Renal cortical epithelial cell (primary cell): ENCODE results near the gene CTXN1. TPM values are rescaled to one million over a fixed set of nuclear protein-coding genes. Genes with fewer than 3 reads are reported as not detected.
"Not testable (repeated sequence)": the region's sequence is repeated elsewhere in the genome, so short reads cannot be mapped to it uniquely, and the experiment has no call there.

Source experiments
- DNase-seq: peaks from one replicate; pipeline ENCODE4 v3.0.0-alpha.2; 2011; ENCODE audit warnings: low read depth
- total RNA-seq: library from RNA; depleted of rRNA; stranded (reverse); fragments of >200 nt; gene quantifications from 2 replicates; pipeline ENCODE4 v1.2.3, GENCODE V29; 2014

CTXN1 gene
- total RNA-seq, 1 donor from 2014 or later = 41.4 TPM

- no peak for DNase-seq
Observed at GRCh38 chr19:7947939-7948338, 22.0 kb upstream of the CTXN1 start.

DNA sequence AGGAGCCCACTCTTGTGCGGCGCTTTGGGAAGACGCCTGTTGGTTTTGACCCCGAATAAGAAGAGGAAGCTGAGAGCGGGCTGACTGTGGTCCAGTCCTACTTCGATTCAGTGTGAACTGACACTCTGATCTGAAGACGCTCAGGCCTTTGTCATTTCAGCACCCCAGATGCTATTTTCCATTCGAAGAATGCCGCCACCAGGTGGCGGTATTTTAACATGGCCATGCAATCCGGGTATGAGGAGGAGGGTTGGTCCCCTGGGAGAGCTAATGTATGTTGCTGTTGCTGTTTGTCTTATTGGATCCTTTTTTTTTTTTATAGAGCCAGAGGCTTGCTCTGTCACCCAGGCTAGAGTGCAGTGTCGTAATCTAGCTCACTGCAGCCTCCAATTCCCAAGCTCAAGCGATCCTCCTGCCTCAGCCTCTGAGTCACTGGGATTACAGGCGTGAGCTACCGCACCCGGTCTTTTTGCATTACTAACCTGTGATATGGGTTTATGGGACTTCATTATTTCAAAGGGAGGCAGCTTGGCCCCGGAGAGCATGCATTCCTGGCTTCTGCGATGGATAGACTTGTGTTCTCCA is 18.3 kb upstream of the CTXN1 start:
- peak; percentile 82 for DNase-seq

GRCh38 chr19:7943444-7944176 is 17.7 kb upstream of the CTXN1 start, which contains the start of gene TIMM44:
TIMM44 (minus strand) TSS chr19:7943666; CDS start chr19:7943651, 15 bp downstream.
- DNase-seq = peak; percentile 98

GRCh38 chr19:7942981-7943443 is 17.1 kb upstream of the CTXN1 start:
- no peak for DNase-seq

- DNase-seq = no peak
Observed at GRCh38 chr19:7941895-7942596, 16.1 kb upstream of the CTXN1 start.

- no peak for DNase-seq
Observed at GRCh38 chr19:7940841-7941240, 14.9 kb upstream of the CTXN1 start.

DNA sequence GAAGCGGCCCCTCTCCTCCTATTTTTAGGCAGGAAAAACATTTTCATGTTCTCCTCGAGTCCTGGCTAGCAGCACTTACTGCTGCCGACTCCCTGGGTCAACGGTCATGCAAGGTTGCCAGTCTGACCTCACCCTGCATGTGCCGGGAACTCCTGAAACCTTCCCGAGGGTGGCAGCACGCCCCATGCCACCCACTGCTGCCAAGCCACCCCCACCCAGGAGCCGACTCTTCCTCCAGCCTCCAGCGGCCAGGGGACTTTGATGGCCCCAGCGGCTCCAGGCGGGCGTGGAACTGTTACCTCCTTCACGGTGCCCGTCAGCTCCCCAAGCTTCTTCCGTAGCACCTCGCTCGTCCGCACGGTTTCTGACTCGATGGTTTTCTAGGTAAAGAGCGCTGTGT is 8.8 kb upstream of the CTXN1 start:
- no peak for DNase-seq

GRCh38 chr19:7933828-7934725 is 8.1 kb upstream of the CTXN1 start:
- no peak for DNase-seq

DNA sequence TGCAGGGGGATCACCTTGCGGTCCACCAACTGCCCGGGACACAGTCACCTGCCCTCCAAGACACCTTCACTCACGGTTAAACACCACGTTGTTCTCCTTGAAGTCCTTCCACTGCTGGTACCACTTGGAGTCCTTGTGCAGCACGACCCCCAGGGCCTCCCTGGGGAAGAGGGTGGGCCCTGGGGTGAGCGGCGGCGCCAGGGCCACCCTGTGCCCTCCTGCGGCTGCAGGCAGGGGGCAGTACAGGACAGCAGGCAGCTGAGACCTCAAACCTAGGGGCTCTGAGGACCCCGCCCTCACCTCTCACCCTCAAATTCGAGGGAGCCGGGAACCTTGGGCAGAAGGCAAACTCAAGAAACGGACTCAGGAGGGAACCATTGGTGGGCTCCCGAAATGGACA is 7.5 kb upstream of the CTXN1 start:
- DNase-seq = no peak

DNA sequence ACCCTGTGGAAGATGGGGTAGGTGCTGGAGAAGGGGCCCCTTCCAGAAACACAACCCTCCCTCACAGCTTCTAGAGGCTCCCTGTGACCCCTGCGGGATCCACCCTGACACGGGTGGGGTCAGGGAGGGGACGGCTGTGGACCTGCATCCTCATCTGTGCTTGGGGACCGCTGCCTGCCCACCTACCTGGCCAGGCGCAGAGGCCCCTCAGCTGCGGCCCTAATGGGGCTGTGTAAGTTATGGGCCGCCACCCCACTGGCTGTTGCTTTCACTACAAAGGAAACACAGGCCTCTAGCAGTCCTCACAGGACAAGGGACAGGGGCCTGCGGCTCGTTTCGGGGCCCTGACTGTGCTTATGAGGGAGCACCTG is 7.0 kb upstream of the CTXN1 start:
- no peak for DNase-seq

GRCh38 chr19:7932276-7932929 is 6.5 kb upstream of the CTXN1 start:
- no peak for DNase-seq

DNA sequence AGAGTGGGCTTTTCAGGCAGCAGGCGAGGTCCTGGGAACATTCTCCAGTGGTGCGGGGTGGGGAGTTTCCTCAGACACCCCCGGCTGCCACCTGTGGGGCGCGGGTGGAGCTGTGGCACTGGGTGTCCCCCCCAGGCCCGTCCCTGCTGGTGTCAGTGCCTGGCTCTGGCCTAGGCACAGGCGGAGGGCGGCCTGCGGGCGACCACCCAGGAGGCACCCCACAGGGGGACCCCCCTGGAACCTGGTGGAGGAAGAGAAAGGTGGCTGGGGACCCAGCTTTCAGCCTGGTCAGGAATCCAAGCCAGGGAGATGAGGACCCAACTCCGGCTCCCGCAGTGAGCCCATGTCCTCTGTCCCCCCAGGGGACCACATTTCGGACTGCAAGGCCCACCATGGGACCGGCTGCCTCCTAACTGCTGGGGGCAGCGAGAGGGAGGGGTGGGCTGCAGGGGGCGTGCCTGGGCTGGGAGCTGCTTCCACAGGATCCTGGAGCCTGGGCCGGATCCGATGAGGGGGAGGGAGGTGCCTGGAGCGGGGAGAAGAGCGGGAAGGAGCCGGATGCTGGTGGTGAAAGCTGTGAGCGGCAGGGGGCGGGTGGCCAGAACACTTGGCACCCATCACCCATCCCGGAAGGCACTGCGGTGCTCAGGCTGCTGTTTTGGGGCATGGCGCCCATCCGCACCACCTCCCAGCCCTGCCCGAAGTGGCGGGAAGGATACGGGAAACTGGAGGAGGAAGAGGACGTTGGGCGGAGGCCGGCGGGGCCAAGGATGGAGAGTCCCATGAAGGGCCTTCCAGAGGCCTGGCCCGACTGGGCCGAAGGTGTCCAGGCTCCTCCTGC is 5.5 kb upstream of the CTXN1 start:
- no peak for DNase-seq

GRCh38 chr19:7930765-7931164 is 4.8 kb upstream of the CTXN1 start:
- no peak for DNase-seq

GRCh38 chr19:7930030-7930429 is 4.1 kb upstream of the CTXN1 start:
- not testable (repeated sequence) for DNase-seq

DNA sequence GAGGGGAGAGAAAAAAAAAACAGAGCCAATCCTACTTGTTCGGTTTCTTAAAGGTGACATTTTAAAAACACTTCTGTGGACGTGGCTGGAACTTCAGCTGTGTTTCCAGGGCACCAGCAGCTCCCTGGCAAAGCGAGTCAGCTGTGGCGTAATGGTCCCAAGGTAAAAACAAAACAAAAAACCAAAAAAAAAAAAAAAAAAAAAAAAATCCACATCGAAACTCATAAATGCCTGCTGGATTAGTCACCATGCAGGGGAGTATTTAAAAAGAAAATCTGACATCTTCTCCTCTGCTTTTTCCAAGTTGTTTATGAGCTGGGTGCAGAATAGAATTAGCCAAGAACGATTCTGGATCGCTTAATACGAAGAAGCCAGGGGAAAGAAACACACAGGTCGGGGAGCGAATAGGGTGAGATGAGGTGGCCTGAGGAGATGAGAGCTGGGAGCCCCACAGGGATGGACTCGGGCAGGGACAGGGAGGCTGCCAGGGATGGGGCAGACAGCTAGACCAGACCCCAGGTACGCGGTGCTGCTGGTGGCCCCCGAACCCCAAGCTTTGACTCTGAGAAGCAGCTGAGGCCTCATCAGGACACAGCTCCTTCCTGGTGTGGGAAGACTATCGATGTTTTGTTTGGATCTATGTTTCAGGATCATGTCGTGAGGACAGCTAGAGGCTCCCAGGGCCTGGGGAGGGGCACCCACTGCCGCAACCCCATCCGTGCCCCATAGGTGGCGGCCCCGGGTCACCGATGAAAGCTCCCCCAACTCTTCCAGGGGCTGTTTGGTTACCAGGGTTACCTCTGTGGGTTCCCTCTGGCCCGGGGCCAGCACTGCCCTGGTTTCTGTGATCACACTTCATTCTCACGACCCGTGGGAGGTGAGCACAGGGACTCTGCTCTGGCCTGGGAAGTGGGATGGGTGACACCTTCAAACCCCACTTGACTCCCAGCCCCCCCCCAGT is 3.1 kb upstream of the CTXN1 start:
- peak; percentile 86 for DNase-seq

DNA sequence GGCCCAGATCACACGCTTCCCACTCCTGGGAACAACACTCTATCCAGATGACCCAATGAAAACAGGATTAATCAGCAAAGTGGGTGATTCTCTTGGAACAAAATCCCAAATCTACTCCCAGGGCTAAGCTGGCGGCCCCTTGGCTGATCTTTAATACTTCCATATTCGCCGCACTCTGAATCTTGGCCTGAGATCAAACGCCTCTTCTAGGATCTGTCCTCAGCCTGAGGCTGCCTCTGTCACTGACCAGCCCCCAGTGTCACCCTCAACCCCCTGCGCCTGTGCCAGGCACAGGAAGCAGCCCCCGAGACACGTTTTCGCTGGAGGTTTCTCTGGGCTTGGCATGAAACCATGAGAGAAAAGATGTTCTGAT is 2.4 kb upstream of the CTXN1 start:
- no peak for DNase-seq

DNA sequence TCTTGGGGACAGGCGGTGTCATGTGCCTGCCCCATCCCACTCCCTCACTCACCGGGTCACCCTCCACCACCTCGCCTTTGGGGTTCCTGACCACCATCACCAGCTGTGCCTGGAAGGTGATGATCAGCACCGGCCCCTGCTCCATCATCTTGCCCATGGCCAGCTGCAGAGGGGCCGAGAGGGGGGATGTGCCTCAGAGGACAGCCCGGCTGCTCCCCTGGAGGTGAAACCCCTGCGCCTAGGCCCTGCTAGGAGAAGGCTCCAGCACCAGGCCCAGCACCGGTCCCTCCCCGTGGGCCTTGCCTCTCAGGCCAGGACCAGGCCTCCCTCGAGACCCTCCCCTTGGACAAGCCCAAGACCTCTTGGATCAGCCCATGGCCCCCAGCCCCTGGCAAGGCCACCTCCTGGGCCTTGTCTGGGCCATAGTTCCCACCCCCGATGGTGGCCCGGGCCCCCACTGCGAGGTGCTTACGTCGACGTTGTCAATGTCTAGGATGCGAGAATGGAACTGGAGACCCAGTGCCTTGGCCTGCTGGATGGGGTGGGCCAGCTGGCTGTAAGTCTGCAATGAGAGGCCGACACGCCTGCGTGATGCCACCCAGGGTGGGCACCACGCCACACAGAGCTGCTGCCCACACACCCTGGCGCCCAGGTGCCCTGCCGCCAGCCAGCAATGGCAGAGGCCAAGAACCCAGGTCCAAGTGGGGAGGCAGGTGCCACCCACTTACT is 1.8 kb upstream of the CTXN1 start:
- DNase-seq = no peak

GRCh38 chr19:7926727-7927604 is 1.0 kb upstream of the CTXN1 start:
- DNase-seq = no peak
